Calu3 (cell line): ENCODE measurements around the gene EMSY. TPM values are rescaled to one million over a fixed set of nuclear protein-coding genes. Genes with fewer than 3 reads are reported as not detected.
A peak's percentile ranks its signal among the peaks of the same experiment; 100 is the strongest.

Source experiments
- BruUV-seq: library from RNA; stranded (reverse); fragments of 400-500 nt; replicated peaks from 2 replicates; lab custom pipeline; 2021; lab: Mats Ljungman, UMichigan
- CTCF ChIA-PET: fragments of 300-600 bp; sonication (Branson Sonifier 250); formaldehyde crosslinking; loops from one replicate; lab custom pipeline; 2022; ENCODE audit warnings: antibody characterized with exemption; lab: Charles Lee
- DNase-seq: peaks from one replicate; pipeline ENCODE4 v3.0.0; 2022
- H3K27ac Mint-ChIP-seq: one replicate; pipeline ENCODE4 v1.8.0; 2022; ENCODE audit warnings: mixed read lengths; ENCODE audit not compliant: unreplicated experiment
- H3K27me3 Mint-ChIP-seq: one replicate; pipeline ENCODE4 v1.8.0; 2022; ENCODE audit warnings: mixed read lengths; ENCODE audit not compliant: unreplicated experiment
- H3K36me3 Mint-ChIP-seq: one replicate; pipeline ENCODE4 v1.8.0; 2022; ENCODE audit warnings: mild to moderate bottlenecking, moderate library complexity, mixed read lengths; ENCODE audit not compliant: insufficient read depth, unreplicated experiment
- H3K4me1 Mint-ChIP-seq: one replicate; pipeline ENCODE4 v1.8.0; 2022; ENCODE audit warnings: mild to moderate bottlenecking, low read depth, mixed read lengths; ENCODE audit not compliant: unreplicated experiment
- H3K4me3 Mint-ChIP-seq: one replicate; pipeline ENCODE4 v1.8.0; 2022; ENCODE audit warnings: mild to moderate bottlenecking, low read depth, moderate library complexity, mixed read lengths; ENCODE audit not compliant: unreplicated experiment
- H3K9me3 Mint-ChIP-seq: one replicate; pipeline ENCODE4 v1.8.0; 2022; ENCODE audit warnings: low read depth, mixed read lengths; ENCODE audit not compliant: unreplicated experiment
- CTCF ChIP-seq: fragments of 200-600 bp; IDR thresholded peaks from one replicate; pipeline ENCODE4 v1.8.0; 2022; ENCODE audit warnings: antibody characterized with exemption; ENCODE audit not compliant: unreplicated experiment
- intact Hi-C: fragments of 100-400 bp; cut with micrococcal nuclease; formaldehyde crosslinking; loops from one replicate; pipeline ENCODE4 v1.10.0; 2022; ENCODE audit not compliant: unreplicated experiment
- total RNA-seq: library from RNA; stranded (reverse); gene quantifications from 2 replicates; pipeline ENCODE4 v1.2.3, GENCODE V29; 2022

EMSY gene
- total RNA-seq, 1 experiment from 2014 or later, result 30.0 TPM

GRCh38 chr11:76406359-76406758 is 38.5 kb upstream of the EMSY start:
- Mint-ChIP-seq H3K4me3 (no peak overlapping the region), H3K4me1 (no peaks in the 10 kb centered on the region), H3K27me3 (peaks cover 26% of the 10 kb centered on the region), H3K36me3 (no peaks in the 10 kb centered on the region), H3K9me3 (no peaks in the 10 kb centered on the region), H3K27ac (no peak overlapping the region)
- BruUV-seq, result no TSS peak
- CTCF ChIA-PET, result interaction anchor here (0.6 kb wide), 1 partner anchor 82 kb away, joined by 3 read pairs; no protein-coding TSS in a partner anchor
- no peak for DNase-seq
- TF ChIP-seq CTCF, result no peak
- intact Hi-C loops, result no loop called here

GRCh38 chr11:76408171-76408965 is 36.5 kb upstream of the EMSY start:
- H3K4me3 Mint-ChIP-seq, result no peak overlapping the region
- no peaks in the 10 kb centered on the region for H3K36me3 Mint-ChIP-seq
- H3K9me3 Mint-ChIP-seq, result no peaks in the 10 kb centered on the region
- no peak for DNase-seq
- TF ChIP-seq CTCF, result no peak
- no TSS peak for BruUV-seq
- no peak overlapping the region for H3K27ac Mint-ChIP-seq
- peaks cover 46% of the 10 kb centered on the region for H3K27me3 Mint-ChIP-seq
- CTCF ChIA-PET, result interaction anchor here (0.7 kb wide), 2 partner anchors 36 to 335 kb away, joined by 5 to 7 read pairs; no protein-coding TSS in a partner anchor
- no peaks in the 10 kb centered on the region for H3K4me1 Mint-ChIP-seq
- intact Hi-C loops, result no loop called here

GRCh38 chr11:76410851-76411357 is 33.9 kb upstream of the EMSY start:
- H3K4me1 Mint-ChIP-seq, result no peaks in the 10 kb centered on the region
- CTCF ChIA-PET, result interaction anchor here (0.8 kb wide), 1 partner anchor 150 kb away, joined by 3 read pairs; no protein-coding TSS in a partner anchor
- no peak for TF ChIP-seq CTCF
- no peaks in the 10 kb centered on the region for H3K9me3 Mint-ChIP-seq
- DNase-seq, result no peak
- H3K36me3 Mint-ChIP-seq, result no peaks in the 10 kb centered on the region
- no peak overlapping the region for H3K27ac Mint-ChIP-seq
- intact Hi-C loops, result no loop called here
- H3K4me3 Mint-ChIP-seq, result no peak overlapping the region
- no TSS peak for BruUV-seq
- peaks cover 66% of the 10 kb centered on the region for H3K27me3 Mint-ChIP-seq

- Mint-ChIP-seq H3K9me3 (no peaks in the 10 kb centered on the region), H3K36me3 (no peaks in the 10 kb centered on the region), H3K4me1 (no peaks in the 10 kb centered on the region), H3K4me3 (no peak overlapping the region), H3K27me3 (peaks cover 94% of the 10 kb centered on the region), H3K27ac (no peak overlapping the region)
- TF ChIP-seq CTCF, result no peak
- CTCF ChIA-PET, result no interaction called here
- BruUV-seq, result no TSS peak
- intact Hi-C loops, result no loop called here
- DNase-seq, result peak; percentile 2
Measured at GRCh38 chr11:76415073-76415472, 29.7 kb upstream of the EMSY start.
